NCI-H2107 treated with DMSO at 0.1 percent for 48 hours (cell line): ENCODE results near the gene TBX5.

Source experiments
- DNase-seq: peaks from one replicate; lab custom pipeline; 2025; ENCODE audit not compliant: unreplicated experiment; lab: John Stamatoyannopoulos, UW

TBX5 gene

DNA sequence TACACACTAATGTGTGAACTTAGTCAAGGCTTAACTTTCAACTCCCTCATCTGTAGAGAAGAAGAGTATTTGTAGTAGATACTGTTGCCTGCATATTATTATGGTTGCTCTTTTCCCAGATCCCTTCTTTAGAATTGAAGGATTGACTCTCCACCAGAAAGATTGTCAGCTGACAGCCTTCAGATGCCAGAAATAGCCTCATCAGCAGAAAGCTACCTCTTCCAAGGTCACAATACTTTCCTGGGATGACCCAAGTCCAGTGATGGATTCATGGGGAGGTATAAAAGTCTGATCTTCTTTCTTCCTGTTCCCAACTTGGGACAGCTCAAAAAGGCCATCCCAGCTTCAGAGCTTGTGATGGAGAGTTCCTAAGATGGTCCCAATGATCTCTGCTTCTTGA is 78.2 kb downstream of the TBX5 start:
- DNase-seq, result no peak

DNA sequence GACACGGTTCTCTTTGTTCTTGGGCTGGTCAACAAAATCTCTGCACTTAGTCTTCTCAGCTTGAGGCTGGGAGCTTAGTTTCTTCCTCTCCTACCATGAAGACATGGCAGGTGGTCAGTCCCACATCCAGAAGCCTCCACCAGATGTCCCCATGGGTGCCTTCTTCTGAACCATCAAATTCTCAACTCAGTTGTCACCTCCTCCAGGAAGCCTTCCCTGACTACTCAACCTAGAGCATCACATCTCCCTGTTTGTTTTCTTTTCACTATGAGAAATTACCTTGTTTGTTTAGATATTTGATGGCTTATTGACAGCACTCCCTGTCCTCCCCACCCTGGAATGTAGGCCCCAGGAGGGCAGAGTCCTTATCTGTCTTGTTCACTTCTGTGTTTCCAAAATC is 84.4 kb downstream of the TBX5 start:
- no peak for DNase-seq

- DNase-seq, result no peak
Observed at GRCh38 chr12:114320968-114321367, 85.0 kb downstream of the TBX5 start.

DNA sequence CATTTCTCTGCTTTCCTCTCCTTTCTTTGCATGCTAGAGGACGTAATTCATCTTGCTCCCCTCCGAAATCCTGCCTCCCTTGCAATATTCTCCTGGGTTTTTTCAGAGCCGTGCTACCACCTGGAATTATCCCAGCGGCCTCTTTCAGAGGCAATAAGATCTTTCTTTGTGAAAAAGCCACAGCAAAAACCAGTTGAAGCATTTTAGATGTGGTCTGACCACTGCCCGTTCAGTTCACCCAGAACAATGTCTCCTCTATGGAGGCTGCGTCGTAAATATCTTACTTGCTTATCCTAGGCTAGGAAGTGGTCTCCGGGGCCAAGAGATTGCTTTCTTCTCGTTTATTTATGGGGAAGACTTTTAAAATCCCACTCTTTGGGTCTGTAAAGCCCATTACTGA is 85.8 kb downstream of the TBX5 start:
- DNase-seq, result no peak

DNA sequence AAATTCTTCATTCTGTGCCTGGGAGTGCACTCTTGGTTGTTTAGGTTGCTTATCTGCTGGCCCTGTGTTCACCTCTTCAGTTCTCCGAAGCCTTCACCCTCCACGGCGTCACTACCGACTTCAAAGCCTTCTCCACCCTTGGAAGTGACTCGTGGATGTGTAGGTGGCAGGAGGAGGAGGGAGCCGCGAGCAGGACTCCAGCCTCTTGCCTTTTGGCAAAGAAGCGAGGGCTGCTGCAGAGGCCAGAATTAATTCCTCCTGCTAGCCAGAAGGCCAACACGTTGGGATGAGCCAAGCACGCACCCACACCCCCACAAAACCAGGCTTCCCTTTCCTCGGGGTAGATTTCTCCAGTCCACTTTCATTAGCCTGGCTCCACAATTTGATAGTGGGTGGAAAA is 86.5 kb downstream of the TBX5 start:
- no peak for DNase-seq

GRCh38 chr12:114318984-114319383 is 87.0 kb downstream of the TBX5 start:
- no peak for DNase-seq

GRCh38 chr12:114316076-114316475 is 89.9 kb downstream of the TBX5 start:
- no peak for DNase-seq

DNA sequence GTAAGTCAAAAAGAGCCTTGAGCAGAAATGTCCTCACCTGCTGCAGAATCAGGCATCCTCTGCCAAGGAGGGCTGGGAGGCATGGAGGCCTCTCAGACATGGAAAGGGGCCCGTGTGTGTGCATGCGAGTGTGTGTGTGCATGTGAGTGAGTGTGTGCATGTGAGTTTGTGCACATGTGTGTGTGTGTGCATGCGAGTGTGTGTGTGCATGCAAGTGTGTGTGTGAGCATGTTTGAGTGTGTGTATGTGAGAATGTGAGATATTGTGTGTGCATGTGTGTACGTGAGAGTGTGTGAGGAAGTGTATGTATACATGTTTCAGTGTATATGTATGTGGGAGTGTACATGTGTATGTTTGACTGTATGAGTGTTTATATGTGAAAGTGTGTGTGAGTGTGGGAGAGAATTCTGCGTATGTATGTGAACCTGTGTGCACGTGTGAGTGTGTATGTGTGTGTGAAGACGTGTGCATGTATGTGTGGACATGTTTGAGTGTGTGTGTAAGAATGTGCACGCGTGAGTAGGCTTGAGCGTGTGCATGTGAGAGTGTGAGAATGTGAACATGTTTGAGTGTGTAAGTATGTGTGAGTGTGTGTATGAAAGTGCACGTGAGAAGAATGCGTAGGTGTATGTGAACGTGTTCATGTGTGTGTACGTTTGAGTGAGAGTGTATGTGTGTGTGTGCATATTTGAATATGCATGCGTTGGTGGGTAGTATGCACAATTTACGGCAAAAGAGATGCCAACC is 90.8 kb downstream of the TBX5 start:
- no peak for DNase-seq

DNA sequence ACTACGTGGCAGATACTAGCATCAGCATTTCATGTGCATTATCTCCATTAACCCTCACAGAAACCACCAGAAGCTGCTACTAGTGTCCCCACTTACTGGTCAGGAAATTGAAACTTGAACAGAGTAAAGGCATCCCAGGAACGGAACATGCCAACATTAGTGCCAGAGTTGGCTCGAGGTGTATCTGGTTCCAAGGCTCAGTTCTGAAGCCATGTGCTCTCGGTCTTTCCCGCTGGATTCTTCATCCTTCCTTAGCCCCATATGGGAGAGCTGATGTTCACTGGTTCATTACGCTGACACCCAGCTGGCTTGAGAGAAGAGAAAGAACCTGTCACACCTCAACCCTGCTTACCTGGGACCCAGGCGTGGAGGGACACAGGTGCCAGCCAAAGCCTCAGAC is 91.5 kb downstream of the TBX5 start:
- DNase-seq, result no peak

DNA sequence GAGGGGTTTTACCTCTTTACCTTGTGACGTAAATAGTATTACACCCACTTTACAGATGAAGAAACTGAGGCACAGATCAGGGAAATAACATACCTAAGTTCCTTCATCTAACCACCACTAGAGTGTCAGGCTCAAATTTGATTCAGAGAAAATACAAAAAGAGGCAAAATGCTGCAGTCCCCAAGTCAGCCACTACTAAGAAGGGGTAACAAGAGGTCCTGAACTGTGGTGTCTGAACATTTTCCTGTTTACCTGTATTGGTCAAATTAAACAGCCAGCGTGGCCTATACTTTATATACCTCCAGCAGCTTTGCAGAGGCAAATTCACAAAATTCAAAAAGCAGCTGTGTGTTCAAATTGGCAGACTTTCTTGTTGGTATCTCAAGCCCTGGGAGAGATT is 92.0 kb downstream of the TBX5 start:
- DNase-seq, result no peak

- no peak for DNase-seq
Observed at GRCh38 chr12:114311974-114312373, 94.0 kb downstream of the TBX5 start.

DNA sequence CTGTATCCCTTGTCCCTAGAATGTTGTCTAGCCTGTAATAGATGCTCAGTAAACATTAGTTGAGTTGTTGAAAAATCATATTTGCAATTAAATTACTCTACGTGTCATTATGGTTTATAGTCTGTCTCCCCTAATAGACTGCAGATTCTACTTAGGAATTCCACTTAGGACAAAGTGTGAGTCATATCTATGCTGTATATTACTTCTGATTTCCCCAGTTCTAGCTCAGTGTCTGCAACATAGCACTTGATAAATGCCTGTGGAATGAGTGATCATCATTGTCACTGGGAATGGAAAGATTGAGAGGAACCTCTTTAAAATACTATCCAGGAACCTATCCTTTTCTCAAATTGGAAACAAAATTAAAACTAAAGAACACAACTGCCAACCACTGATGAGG is 99.3 kb downstream of the TBX5 start:
- no peak for DNase-seq

DNA sequence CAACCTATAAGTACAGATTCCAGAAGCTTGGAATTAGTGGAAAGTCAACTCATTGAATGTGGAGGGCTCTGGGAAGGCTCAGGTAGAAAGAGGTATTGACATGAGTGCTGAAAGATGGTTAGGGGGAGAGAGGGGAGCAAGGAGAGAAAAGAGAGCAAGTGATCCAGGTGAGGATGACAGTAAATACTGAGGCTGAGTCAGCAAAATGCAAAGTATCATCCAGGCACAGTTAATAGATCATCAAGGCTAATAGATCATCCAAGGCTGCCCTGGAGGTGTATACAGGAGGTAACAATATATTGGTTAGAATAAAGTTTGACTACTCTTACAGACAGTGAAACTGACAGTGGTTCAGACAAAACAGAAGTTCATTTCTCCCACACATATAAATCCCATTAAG is 100.5 kb downstream of the TBX5 start:
- DNase-seq, result no peak
